ENCODE measurements around the gene FHIT.

FHIT gene

GRCh38 chr3:60463685-60464084, 787.6 kb downstream of the FHIT start:
- Histone ChIP-seq H4K20me1 (ENCODE audit: insufficient read depth, low read length) (no peaks in the 10 kb centered on the region), H3K9me3 (ENCODE audit: insufficient read depth, low read length) (no peaks in the 10 kb centered on the region), H3K4me2 (ENCODE audit: low read length) (no peak overlapping the region), H3K4me1 (ENCODE audit: low read length) (no peaks in the 10 kb centered on the region), H3K36me3 (replicated peaks; ENCODE audit: low read depth, low read length) (no peaks in the 10 kb centered on the region), H3K9ac (ENCODE audit: low read length) (no peak overlapping the region), H3K27ac (ENCODE audit: low read length) (no peak overlapping the region), H3K27me3 (ENCODE audit: low read depth, low read length) (no peaks in the 10 kb centered on the region), H3K4me3 (ENCODE audit: low read length) (no peak overlapping the region), H3K79me2 (ENCODE audit: low read length) (no peaks in the 10 kb centered on the region), H2AFZ (ENCODE audit: low read depth, low read length) (no peak overlapping the region)
- no peak for TF ChIP-seq EZH2phosphoT487 (IDR thresholded peaks at IDR 0.05; ENCODE audit: low read depth)
- TF ChIP-seq CTCF (IDR thresholded peaks at IDR 0.05; ENCODE audit: low read depth, low read length): no peak

- Histone ChIP-seq H3K27ac (ENCODE audit: low read length) (no peak overlapping the region), H3K4me2 (ENCODE audit: low read length) (no peak overlapping the region), H3K9me3 (ENCODE audit: insufficient read depth, low read length) (no peaks in the 10 kb centered on the region), H3K27me3 (ENCODE audit: low read depth, low read length) (no peaks in the 10 kb centered on the region), H2AFZ (ENCODE audit: low read depth, low read length) (no peak overlapping the region), H3K4me1 (ENCODE audit: low read length) (no peaks in the 10 kb centered on the region), H3K36me3 (replicated peaks; ENCODE audit: low read depth, low read length) (no peaks in the 10 kb centered on the region), H3K79me2 (ENCODE audit: low read length) (no peaks in the 10 kb centered on the region), H3K9ac (ENCODE audit: low read length) (no peak overlapping the region), H4K20me1 (ENCODE audit: insufficient read depth, low read length) (no peaks in the 10 kb centered on the region), H3K4me3 (ENCODE audit: low read length) (no peak overlapping the region)
- TF ChIP-seq EZH2phosphoT487 (IDR thresholded peaks at IDR 0.05; ENCODE audit: low read depth) (no peak), CTCF (IDR thresholded peaks at IDR 0.05; ENCODE audit: low read depth, low read length) (no peak)
Observed at GRCh38 chr3:60461267-60461666, 790.0 kb downstream of the FHIT start.

DNA sequence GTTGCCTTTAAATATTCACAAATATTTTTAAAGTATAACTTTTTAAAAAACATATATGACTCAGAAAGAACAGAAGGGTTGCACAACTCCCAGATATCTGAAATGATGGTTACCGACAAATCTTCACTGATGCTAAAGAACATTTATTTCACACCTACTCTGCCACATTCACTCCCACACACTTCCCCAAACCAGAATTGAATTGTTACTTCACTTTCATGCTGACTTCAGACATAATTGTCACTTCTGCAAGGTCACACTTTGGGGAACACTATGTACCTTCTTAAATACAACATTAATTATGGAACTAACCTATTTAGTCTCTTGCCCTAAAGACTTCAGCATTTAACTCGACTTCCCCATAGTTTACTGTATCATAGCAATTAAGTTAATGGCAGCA, 795.1 kb downstream of the FHIT start:
- Histone ChIP-seq H3K4me3 (ENCODE audit: low read length) (no peak overlapping the region), H3K27me3 (ENCODE audit: low read depth, low read length) (no peaks in the 10 kb centered on the region), H4K20me1 (ENCODE audit: insufficient read depth, low read length) (no peaks in the 10 kb centered on the region), H3K9ac (ENCODE audit: low read length) (no peak overlapping the region), H2AFZ (ENCODE audit: low read depth, low read length) (no peak overlapping the region), H3K4me1 (ENCODE audit: low read length) (no peaks in the 10 kb centered on the region), H3K27ac (ENCODE audit: low read length) (no peak overlapping the region), H3K9me3 (ENCODE audit: insufficient read depth, low read length) (no peaks in the 10 kb centered on the region), H3K36me3 (replicated peaks; ENCODE audit: low read depth, low read length) (no peaks in the 10 kb centered on the region), H3K4me2 (ENCODE audit: low read length) (no peak overlapping the region), H3K79me2 (ENCODE audit: low read length) (no peaks in the 10 kb centered on the region)
- no peak for TF ChIP-seq CTCF (IDR thresholded peaks at IDR 0.05; ENCODE audit: low read depth, low read length)
- TF ChIP-seq EZH2phosphoT487 (IDR thresholded peaks at IDR 0.05; ENCODE audit: low read depth): no peak

DNA sequence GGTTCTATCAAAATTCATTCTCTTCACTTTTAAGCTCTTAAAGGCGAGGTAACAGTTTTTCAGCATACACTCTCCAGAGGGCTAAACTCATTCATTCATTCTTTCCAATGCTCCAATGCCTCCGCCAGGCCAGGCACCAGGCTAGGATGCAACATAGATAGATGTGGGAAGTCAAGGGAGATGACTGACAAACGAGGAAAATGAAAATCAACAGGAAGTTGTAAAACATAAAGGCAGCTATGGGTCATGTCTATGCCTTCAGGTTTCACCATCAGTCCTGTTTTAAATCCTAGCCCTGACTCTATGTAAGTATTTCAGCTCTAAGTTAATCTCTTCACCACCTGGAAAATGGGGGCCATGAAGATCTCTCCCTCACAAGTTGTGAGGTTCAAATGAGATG, 797.9 kb downstream of the FHIT start:
- Histone ChIP-seq H3K27me3 (ENCODE audit: low read depth, low read length) (no peaks in the 10 kb centered on the region), H4K20me1 (ENCODE audit: insufficient read depth, low read length) (no peaks in the 10 kb centered on the region), H3K4me3 (ENCODE audit: low read length) (no peak overlapping the region), H3K9ac (ENCODE audit: low read length) (no peak overlapping the region), H3K36me3 (replicated peaks; ENCODE audit: low read depth, low read length) (no peaks in the 10 kb centered on the region), H3K9me3 (ENCODE audit: insufficient read depth, low read length) (no peaks in the 10 kb centered on the region), H3K79me2 (ENCODE audit: low read length) (no peaks in the 10 kb centered on the region), H3K4me2 (ENCODE audit: low read length) (no peak overlapping the region), H3K4me1 (ENCODE audit: low read length) (no peaks in the 10 kb centered on the region), H3K27ac (ENCODE audit: low read length) (no peak overlapping the region), H2AFZ (ENCODE audit: low read depth, low read length) (no peak overlapping the region)
- no peak for TF ChIP-seq CTCF (IDR thresholded peaks at IDR 0.05; ENCODE audit: low read depth, low read length)
